ENCODE measurements around the gene ARL3. TPM values are rescaled to one million over a fixed set of nuclear protein-coding genes. Genes with fewer than 3 reads are reported as not detected.

ARL3 gene
- total RNA-seq, 1 donor from 2014 or later, result 11.2 TPM

DNA sequence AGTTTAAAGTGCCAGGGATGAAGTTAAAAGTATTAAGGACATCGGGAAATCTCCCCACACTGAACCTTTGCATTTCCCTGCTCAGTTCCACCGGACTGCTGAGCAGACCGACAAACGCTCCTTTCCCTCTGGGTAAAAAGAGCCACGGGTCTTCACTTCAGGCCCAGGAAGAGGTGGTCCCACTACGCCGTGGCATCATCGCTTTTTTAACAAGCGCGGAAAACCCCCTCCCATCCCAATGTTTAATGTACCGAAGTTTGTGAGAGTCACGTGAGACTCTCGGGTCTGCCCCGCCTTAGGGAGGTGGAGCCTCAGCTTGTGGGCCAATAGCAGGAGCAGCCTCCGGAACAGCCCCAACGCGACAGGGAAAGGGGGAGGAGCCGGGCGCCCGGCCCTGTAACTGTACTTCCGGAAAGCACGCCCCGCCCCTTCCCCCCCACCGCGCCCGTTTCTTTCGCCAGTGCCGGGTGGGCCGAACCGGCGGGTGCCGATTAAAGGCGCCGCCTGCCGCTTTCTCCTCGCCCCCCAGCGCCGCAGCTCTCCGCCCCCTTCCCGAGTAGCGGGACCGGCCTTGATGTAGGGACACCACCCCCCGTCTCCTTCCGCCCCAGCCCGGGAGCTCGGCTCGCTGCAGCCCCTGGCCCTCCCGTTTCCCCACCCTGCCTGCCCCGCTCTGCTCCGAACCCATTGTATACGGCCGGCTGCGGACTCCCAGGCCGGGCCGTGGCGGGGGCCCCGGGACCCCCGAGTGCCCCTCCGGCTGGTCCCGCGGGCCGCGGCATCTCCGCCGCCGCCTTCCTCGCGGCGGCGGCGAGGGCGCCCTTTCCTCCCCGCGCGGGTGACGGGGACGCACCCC, 72.1 kb downstream of the ARL3 start:
- DNase-seq (ENCODE audit: low spot score), result peak; percentile 99

DNA sequence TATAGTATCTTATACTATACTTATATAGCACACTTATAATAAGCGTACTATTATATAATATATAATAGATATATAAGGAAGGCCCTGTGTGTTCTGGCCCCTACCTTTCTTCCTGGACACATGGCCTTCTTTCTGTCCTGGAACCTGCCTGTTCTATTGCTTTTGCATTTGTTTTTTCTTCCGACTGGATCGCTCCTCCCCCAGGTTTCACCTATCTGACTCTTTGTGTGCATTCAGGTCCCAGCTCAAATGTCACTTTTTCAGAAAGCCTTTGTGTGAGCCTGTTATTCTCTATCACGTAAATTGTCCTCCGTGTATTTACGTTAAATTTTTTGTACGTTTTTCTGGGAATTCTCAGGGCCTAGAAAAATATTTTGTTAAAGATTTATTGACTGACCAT, 72.8 kb downstream of the ARL3 start:
- no peak for DNase-seq (ENCODE audit: low spot score)

DNA sequence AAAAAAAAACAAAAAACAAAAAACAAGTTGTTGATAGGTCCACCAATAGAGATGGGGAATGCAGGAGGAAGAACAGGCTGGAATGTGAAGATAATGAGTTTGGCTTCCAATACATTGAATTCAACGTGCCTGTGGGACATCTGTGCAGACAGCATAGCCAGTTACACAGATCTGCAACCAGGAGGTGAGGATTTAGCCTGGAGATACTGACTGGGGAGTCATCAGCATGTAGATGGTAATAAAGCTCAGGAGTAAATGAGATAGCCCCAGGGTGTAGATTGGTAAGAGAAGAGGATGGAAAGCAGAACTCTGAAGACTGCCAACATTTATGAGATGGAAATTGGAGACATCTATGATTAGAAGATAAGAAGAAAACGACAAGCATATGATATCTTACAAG, 74.7 kb downstream of the ARL3 start:
- no peak for DNase-seq (ENCODE audit: low spot score)

DNA sequence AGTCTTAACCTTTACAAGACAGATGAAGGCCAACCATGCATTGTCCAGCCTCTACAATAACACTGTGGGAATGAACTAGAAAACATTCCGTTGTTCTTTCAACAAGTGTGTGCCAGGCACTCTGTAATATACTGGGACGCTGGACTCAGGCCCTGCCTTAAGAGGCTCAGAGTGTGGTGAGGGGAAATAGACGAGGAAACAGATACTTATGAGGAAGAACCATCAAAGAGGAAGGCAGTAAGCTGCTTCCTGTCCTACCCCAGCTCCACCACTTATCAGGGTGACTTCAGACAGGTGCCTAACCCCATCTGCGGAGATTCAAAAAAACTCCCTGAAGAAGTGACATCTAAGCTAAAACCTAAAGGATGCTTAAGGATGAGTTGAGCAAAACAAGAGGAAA, 78.8 kb downstream of the ARL3 start:
- DNase-seq (ENCODE audit: low spot score), result no peak

DNA sequence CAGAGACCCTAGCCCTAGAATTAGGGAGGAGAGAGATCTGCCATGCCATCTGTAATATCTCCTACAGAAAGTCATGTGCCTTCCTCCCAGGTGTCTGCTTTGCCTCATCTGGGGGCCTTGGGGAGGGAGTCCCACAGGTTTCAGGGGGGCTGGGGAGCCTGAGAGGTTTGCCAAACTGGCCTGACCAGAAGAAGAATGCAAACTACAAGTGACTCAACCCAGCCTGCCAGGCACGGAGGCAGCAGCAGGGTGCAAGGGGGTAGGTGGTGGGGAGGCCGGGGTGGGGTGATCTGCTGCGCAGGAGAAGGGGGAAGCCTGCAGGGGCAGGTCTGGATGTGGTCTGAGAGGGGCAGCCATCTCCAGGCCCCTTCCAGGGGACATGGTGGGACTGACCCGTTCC, 79.5 kb downstream of the ARL3 start:
- no peak for DNase-seq (ENCODE audit: low spot score)

DNA sequence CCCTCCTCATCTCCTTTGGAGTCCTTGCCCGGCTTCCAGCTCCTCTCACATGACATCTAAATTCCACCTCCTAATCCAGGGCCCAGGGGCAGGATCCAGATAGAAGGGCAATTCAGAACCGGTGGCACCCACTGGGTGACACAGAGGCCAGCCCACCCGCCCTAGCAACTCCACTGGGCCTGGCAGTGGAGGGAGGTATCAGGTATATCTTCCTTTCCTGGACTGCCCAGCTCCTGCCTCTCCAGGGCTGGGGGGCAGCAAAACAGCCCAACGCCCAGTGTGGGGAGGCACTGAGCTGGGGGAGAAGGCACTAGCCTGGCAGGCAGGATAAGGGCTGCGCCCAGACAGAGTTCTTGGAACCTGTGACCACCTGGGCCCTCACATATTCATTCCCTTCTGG, 80.3 kb downstream of the ARL3 start:
- no peak for DNase-seq (ENCODE audit: low spot score)

DNA sequence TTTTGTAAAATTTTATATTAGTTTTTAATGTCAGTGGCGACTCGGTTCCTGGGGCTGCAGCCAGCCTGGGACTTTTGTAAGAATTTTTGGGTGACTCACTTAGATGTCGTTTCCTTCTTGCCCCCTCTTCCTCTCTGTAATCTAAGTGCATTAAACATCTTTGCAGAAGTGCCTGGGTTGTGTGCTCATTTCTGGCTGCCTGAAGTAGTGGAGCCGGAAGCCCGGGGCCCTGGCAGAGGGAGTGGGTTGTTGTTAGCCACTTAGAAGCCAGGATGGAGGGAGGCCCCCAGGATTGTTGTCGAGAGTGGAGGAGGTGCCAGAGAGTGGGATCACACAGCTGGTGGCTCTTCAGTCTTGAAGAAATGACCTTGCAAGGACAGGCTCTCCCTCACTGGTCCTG, 80.9 kb downstream of the ARL3 start:
- DNase-seq (ENCODE audit: low spot score), result no peak

DNA sequence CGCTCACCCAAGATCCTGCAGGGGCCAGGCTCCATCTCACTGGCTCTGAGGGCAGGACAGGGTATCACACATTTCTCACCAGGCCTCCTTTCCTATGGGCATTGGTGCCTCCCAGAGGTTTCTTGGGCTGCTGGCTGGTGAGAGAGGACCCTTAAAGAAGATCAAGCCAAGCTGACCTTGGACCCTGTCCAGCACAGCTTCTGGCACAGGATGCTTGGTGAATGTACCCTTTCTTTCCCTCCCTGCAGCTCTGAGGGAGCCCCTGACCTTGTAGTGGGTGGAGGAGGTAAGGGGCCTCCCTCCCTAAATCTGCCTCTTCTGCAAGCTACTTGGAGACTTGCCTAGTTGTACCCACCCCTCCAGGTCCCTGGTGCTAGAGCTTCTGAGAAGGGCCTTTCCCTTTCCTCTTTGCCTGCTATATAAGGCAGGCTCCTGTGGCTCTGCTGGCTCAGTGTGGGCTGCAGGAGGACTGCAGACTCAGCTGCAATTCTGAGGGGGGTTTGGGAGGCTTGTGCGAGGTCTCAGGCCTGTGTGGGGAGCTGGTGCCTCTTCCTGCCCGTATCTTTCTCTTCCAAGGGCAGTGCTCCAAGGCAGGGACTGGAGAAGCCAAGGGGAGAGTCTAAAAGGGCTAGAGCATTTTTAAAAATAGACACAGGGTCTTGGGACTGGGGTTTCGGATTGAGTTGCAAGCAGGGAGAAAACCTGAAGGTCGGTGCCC, 81.6 kb downstream of the ARL3 start:
- no peak for DNase-seq (ENCODE audit: low spot score)

DNA sequence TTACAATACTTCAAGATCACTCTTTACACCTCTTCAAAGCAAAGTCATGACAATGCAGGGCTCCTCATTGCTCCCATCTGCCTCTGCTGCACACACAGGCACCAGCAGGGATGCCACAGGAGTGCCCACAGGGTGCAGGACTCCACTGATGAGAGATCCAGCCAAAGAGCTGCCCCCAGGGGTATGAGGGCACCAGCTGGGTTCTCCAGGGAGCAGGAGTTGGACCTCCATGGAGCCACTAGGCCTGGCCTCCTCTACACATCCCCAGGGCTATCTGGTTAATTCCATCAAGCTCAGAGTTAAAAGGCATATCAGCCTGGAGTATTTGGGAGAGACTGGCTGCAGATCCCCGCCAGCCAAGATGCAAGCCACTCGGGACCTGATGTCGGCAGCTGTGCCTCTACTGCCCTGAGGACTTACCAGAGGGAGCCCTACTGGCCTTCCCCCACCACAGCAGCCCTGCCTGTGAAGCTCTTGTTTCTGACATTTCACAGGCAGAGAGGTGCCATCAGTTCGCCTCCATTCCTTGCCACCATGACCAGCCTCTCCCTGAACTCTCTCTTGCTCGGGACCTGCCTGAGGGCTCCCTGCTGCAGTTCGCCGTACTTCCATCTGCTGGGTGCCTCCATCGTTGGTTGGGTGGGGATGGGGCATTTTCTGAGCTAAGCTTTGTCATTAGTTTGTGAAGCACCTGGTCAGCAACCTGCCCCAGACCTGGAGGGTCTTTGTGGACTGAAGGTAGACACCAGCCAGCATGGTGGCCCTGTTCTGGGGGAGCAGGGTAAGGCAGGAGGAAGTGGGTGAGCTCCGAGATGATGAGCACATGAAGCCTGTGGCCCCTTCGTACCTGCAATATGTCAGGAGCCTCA, 82.4 kb downstream of the ARL3 start:
- DNase-seq (ENCODE audit: low spot score), result no peak

DNA sequence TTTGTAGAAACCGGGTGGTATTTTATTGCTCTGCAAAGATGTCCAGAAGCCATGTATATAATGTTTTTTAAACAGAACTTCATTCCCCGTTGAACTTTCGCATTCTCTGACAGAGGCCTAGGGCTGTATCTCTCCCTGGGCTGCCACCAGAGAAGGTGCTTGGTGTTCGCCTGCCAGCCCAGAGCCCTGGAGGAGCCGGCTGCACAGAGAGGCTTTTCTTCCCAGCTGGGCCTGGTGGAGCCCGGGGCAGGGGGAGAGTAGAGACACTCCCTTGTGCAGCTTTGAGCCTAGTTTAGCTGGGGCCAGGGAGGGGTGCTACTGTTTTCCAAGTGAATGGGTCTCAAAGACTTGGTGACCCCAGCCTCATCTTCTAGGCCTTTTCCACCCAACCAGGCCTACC, 83.5 kb downstream of the ARL3 start:
- no peak for DNase-seq (ENCODE audit: low spot score)

DNA sequence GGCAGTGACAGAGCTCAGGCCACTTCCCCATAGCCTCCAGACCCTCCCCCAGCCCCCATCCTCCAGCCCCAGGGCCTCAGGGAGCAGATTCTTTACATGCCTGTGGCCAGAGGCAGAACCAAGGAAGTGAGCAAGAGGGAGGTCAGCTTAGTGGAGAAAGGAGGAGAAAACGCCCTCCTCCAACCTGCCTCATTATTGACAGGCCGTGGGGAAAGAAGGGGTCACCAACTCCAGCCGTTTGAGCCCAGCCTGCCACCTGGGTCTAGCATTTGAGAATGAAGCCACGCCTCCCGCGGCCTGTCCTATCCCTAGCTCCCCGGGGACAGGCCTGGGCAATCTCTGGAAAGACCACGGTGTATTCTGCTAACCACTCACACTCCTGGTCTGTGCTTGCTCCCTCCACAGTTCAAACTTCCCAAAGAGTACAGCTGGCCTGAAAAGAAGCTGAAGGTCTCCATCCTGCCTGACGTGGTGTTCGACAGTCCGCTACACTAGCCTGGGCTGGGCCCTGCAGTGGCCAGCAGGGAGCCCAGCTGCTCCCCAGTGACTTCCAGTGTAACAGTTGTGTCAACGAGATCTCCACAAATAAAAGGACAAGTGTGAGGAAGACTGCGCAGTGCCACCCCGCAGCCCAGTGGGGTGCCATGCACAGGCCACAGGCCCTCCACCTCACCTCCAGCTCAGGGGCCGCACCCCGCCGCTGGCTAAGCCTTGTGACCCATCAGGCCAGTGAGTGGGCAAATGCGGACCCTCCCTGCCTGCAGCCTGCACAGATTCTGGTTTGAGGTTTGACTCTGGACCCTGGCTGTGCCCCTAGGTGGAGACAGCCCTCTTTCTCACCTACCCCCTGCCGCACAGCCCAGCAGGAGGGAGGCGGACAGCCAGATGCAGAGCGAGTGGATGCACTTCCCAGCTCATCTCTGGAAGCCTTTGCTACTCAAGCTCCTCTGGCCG, 84.3 kb downstream of the ARL3 start:
- no peak for DNase-seq (ENCODE audit: low spot score)

DNA sequence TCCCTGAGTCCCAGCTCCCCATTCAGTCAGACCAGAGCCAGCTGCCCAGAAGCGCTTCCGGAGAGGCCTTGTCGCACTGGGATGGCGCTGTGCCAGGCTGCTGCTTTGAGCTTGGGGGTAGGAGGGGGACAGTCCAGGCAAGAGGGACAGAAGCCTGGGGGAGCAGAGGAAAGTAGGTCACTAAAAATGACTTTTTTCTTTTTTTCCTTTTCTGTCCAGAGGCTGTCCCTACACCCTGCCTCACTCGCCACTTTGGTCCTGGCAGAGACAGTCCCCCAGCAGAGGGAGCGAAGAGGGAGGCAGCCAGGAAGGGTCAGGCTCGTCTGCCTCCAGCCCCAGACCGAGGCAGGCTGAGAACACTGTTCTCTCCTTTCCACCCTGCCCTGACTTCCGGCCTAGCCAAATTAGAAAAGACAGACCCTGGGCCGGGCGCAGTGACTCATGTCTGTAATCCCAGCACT, 85.7 kb downstream of the ARL3 start:
- peak; percentile 60 for DNase-seq (ENCODE audit: low spot score)

DNA sequence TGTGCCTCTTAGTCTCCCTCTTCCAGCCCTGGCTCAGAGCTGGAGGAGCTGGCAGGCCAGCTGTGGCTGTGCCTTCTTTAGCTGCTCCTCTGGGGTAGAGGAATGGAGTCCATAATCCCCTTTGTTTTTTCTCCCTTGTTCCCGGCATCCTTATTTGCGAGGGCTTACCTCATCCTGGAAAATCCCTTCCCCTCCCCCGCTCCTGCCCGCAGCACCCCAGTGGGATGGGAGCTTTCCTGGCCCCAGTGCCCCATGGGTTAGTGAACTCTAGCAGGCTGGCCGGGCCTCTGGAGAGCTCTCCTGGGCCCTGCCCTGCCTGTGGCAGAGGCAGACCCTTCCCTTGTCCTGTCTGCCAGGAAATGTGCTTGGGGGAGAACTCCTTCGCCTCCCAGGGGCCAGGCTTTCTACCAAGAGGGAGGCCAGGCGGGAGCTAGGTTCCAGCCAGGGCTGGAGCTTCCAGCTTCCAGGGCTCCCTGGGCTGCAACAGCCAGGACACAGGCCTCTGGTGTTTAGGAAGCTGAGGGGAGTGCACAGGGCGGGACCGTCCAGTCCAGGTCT, 86.4 kb downstream of the ARL3 start:
- peak; percentile 42 for DNase-seq (ENCODE audit: low spot score)

DNA sequence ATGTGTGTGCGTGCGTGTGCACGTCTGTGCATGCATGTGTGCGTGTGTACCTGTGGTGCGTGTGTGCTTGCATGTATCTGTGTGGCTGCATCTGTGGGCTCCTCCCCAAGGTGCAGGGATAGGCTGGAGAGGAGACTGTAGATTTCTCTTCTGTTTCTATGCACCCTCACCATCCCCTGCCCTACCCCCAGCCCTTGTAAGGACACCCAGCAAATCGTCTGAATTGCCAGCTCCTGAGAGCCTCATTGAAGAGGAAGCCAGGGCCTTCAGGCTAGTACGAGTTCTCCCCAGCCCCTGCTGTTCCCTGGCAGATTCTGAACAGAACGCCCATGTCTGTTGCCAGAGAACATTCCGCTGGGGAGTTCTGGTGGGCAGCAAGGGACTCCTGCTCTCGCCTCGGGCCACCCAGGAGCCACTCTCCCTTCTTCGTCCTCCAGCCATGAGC, 86.9 kb downstream of the ARL3 start:
- peak; percentile 44 for DNase-seq (ENCODE audit: low spot score)

DNA sequence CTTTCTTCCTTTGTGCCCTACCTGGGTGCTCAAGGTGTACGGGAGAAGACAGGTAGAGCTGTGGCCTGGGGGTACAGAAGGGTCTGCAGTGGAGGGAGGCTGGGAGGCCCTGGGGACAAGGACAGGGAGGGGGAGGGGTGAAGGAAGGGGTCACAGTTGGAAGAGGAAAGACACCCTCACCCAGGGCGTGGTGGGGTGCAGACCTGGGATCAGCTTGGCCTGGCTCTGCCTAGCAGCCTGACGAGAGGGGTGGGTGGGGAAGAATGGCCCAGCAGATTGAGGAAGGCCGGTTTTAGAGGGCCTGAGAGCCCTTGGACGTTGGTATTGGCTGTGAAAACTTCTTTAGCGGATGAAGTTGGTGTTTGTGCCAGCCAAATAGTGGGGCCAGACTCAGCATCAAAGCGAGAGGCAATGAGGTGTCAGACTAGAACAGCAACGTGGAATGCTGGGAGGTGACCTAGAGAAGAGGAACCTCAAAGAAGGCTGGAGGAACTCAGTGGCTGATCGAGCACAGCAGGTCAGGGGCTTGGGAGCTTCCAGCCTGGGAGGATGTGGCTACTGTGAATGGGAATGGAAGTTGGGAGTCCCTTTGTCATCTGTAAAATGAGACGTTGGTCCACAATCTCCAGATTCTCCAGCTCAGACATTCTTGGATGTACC, 88.0 kb downstream of the ARL3 start:
- no peak for DNase-seq (ENCODE audit: low spot score)

DNA sequence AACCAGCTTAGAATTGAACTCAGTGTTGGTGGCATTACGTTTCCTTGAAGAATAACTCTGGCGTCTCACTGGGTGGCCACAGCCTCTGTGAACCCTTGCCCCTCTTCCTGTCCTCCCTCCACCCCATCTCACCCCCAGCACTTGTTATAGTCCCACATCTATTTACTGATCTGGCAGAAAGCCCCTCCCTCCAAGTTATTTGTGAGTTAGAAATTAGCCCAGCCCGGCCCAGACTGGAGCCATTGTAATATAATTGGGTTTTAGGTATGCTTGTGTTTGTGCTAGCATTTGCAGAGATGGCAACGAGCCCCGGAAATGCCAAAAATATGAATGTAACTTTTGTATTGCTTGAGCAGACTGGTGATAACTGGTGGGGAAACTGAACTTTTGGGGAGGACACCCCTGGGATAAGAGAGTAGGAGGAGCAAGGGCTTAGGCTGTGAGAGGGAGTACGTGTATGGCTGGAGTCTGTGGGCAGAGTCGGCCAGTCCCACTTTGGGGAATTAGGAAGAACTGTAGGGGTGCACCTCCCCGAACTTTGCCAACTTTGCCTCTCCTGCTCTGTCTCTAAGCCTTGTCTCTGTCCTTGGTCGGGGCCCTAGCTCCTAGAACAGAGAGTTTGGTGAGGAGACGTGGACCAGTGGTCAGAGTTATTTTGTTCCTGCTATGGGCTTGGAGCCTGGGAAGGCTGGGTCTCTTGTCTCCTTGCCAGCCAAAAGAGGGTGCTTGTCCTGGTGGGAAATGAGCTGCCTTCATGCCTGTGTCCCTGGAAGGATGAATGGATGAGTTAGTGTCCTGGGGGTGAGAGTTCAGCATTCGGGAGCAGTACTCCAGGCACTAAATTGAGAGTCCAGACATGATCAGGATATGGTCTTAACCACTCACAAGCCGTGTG, 89.2 kb downstream of the ARL3 start:
- DNase-seq (ENCODE audit: low spot score), result no peak

DNA sequence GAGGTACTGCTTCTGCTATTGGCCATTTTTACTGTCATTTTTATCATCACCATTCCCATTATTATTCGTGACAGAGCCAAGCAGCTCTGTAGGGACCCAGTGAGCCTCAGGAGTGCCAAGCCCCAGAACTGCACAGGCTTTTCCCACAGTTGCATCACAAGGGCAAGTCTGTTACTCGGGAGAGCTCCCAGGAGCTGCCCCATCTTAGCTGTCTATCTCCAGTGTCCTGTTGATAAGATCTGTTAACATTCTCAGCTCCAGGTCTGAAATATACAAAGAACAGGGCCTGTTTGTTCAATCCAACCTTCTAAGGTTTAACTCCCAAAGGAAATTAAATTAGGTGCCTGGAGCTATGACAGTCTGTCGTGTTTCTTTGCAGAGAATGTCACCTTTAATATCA, 90.1 kb downstream of the ARL3 start:
- no peak for DNase-seq (ENCODE audit: low spot score)

Measured in ureter (tissue), 1 donor.